ENCODE measurements around the gene PRDM11.

Gene PRDM11

GRCh38 chr11:45270946-45271716 lies 124.7 kb downstream of the PRDM11 start:
- TF ChIP-seq CTCF (IDR thresholded peaks at IDR 0.05; ENCODE audit: borderline replicate concordance, control extremely low read depth, extremely low read depth, insufficient read depth, missing control alignments) = no peak
- no peak for DNase-seq (ENCODE audit: low spot score)
- in situ Hi-C loops (cut with MboI; ENCODE audit: low sequenced_read_pairs, unreplicated experiment) = no loop called here

GRCh38 chr11:45272701-45273100 lies 126.3 kb downstream of the PRDM11 start:
- TF ChIP-seq CTCF (IDR thresholded peaks at IDR 0.05; ENCODE audit: borderline replicate concordance, control extremely low read depth, extremely low read depth, insufficient read depth, missing control alignments) = no peak
- in situ Hi-C loops (cut with MboI; ENCODE audit: low sequenced_read_pairs, unreplicated experiment) = no loop called here
- no peak for DNase-seq (ENCODE audit: low spot score)

GRCh38 chr11:45273509-45273908 lies 127.1 kb downstream of the PRDM11 start:
- in situ Hi-C loops (cut with MboI; ENCODE audit: low sequenced_read_pairs, unreplicated experiment) = no loop called here
- no peak for TF ChIP-seq CTCF (IDR thresholded peaks at IDR 0.05; ENCODE audit: borderline replicate concordance, control extremely low read depth, extremely low read depth, insufficient read depth, missing control alignments)

GRCh38 chr11:45274206-45274605 lies 127.8 kb downstream of the PRDM11 start:
- no peak for TF ChIP-seq CTCF (IDR thresholded peaks at IDR 0.05; ENCODE audit: borderline replicate concordance, control extremely low read depth, extremely low read depth, insufficient read depth, missing control alignments)
- in situ Hi-C loops (cut with MboI; ENCODE audit: low sequenced_read_pairs, unreplicated experiment) = no loop called here
- no peak for DNase-seq (ENCODE audit: low spot score)

More at GRCh38 chr11:45273509-45273908, 127.1 kb downstream of the PRDM11 start:
- no peak for DNase-seq (ENCODE audit: low spot score)

GRCh38 chr11:45275828-45276227 lies 129.4 kb downstream of the PRDM11 start:
- no peak for TF ChIP-seq CTCF (IDR thresholded peaks at IDR 0.05; ENCODE audit: borderline replicate concordance, control extremely low read depth, extremely low read depth, insufficient read depth, missing control alignments)
- in situ Hi-C loops (cut with MboI; ENCODE audit: low sequenced_read_pairs, unreplicated experiment) = loop anchor here (25.0 kb wide), 1 partner anchor 339 kb away; no protein-coding TSS in a partner anchor

GRCh38 chr11:45278714-45279113 lies 132.3 kb downstream of the PRDM11 start:
- in situ Hi-C loops (cut with MboI; ENCODE audit: low sequenced_read_pairs, unreplicated experiment) = loop anchor here (25.0 kb wide), 1 partner anchor 341 kb away; no protein-coding TSS in a partner anchor
- DNase-seq (ENCODE audit: low spot score) = no peak
- no peak for TF ChIP-seq CTCF (IDR thresholded peaks at IDR 0.05; ENCODE audit: borderline replicate concordance, control extremely low read depth, extremely low read depth, insufficient read depth, missing control alignments)

More at GRCh38 chr11:45275828-45276227, 129.4 kb downstream of the PRDM11 start:
- no peak for DNase-seq (ENCODE audit: low spot score)
